GM13976 (cell line): ENCODE results near the gene CBARP.
"Not testable (repeated sequence)": the region's sequence is repeated elsewhere in the genome, so short reads cannot be mapped to it uniquely, and the experiment has no call there.

ENCODE experiments used
- DNase-seq: peaks from one replicate; pipeline ENCODE4 v3.0.0; 2012; ENCODE audit warnings: low spot score
- in situ Hi-C: fragments of 300-500 bp; cut with MboI; formaldehyde crosslinking; loops from one replicate; pipeline ENCODE4 v1.12.0; 2022; ENCODE audit warnings: low sequenced_read_pairs, mixed read lengths, inconsistent platforms; ENCODE audit not compliant: unreplicated experiment
- TF ChIP-seq, protein P1 (sequence below): IDR thresholded peaks from 2 replicates; pipeline ENCODE4 v1.5.1; 2012; ENCODE audit warnings: borderline replicate concordance, mild to moderate bottlenecking; ENCODE audit not compliant: insufficient read depth; ENCODE audit errors: extremely low read depth, missing control alignments, control extremely low read depth

CBARP gene

DNA sequence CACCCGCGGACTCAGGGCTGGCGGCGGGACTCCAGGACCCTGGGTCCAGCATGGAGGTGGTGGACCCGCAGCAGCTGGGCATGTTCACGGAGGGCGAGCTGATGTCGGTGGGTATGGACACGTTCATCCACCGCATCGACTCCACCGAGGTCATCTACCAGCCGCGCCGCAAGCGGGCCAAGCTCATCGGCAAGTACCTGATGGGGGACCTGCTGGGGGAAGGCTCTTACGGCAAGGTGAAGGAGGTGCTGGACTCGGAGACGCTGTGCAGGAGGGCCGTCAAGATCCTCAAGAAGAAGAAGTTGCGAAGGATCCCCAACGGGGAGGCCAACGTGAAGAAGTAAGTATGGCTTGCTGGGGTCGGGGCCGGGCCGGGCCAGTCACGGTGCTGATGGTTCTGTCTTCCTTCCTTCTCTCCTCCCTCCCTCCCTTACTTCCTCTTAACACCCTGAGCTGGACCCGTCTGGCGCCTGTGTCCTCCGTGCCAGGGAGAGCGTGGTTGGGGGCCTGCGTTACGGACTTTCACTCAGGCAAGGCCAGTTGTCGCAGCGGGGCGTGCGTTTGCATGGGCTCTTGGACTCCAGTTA, 30.8 kb downstream of the CBARP start:
- TF ChIP-seq, protein P1, sequence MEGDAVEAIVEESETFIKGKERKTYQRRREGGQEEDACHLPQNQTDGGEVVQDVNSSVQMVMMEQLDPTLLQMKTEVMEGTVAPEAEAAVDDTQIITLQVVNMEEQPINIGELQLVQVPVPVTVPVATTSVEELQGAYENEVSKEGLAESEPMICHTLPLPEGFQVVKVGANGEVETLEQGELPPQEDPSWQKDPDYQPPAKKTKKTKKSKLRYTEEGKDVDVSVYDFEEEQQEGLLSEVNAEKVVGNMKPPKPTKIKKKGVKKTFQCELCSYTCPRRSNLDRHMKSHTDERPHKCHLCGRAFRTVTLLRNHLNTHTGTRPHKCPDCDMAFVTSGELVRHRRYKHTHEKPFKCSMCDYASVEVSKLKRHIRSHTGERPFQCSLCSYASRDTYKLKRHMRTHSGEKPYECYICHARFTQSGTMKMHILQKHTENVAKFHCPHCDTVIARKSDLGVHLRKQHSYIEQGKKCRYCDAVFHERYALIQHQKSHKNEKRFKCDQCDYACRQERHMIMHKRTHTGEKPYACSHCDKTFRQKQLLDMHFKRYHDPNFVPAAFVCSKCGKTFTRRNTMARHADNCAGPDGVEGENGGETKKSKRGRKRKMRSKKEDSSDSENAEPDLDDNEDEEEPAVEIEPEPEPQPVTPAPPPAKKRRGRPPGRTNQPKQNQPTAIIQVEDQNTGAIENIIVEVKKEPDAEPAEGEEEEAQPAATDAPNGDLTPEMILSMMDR: no peak
- no peak for DNase-seq
- in situ Hi-C loops: no loop called here

GRCh38 chr19:1206150-1206863, 31.5 kb downstream of the CBARP start:
- DNase-seq: no peak
- TF ChIP-seq, protein P1: no peak
- in situ Hi-C loops: no loop called here

DNA sequence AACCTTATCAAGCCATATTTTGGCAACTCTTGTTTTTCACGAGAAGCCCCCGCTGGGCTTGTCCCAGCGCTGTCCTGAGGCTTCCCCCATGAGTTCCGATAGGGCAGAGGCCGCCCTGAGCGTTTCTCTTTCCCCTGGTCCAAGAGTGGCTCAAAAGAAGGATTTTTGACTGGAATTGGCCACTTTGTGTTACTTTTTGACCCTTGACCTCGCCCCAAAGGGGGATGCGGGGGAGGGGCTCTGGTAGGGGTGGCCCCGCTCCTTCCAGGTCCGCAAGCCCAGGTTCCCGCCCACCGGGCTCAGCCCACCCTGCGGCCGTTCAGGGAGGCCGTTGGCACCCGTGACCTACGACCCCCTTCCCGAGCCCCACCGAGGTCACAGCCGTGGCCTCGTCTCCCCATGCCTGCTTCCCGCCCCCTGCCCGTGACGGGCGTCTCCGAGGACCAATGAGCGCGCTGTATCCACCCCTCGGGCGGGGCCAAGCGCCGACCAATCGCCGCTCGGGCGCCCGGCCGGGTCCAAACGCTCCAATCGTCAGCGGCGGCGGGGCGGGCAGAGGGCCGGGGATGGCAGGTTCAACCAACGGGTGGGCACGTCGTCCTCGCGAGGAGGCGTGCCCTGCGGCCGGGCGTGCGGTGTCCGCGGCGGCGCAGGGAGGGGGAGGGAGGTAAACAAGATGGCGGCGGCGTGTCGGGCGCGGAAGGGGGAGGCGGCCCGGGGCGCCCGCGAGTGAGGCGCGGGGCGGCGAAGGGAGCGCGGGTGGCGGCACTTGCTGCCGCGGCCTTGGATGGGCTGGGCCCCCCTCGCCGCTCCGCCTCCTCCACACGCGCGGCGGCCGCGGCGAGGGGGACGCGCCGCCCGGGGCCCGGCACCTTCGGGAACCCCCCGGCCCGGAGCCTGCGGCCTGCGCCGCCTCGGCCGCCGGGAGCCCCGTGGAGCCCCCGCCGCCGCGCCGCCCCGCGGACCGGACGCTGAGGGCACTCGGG, 32.4 kb downstream of the CBARP start, which contains the start of gene STK11:
Gene STK11 (plus strand): TSS at position 665 of the 986 bp plus-strand sequence. CDS start 1,136 bp downstream, outside the sequence.
- in situ Hi-C loops: no loop called here
- TF ChIP-seq, protein P1: no peak
- peak; percentile 100 for DNase-seq

DNA sequence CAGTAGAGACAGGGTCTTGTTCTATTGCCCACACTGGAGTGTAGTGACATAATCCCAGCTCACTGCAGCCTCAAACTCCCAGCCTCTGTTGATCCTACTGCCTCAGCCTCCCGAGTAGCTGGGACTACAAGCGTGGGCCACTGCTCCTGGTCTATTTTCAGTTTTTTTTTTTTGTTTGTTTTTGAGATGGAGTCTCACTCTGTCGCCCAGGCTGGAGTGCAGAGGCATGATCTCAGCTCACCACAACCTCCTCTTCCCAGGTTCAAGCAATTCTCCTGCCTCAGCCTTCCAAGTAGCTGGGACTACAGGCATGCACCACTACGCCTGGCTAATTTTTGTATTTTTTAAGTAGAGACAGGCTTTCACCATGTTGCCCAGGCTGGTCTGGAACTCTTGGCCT, 37.2 kb downstream of the CBARP start:
- in situ Hi-C loops, DNase-seq: not testable (repeated sequence)

DNA sequence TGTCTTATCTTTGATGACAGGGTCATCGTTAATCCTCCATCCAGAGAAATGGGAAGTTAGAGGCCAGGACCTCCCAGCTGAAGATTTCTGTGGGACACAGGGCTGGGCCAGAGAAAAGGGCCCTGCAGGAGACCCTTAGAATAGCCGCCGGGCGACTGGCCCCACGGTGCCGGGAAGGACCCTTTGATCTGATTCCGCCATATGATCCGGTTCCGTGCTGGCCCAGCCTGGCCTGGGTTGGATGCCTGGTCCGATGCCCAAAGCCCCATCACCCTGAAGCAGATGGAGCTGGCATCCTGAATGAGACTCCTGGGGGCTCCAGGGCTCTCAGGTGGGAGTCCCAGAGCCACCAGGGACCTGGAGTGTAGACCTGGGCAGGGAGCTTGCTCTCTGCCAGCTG, 38.3 kb downstream of the CBARP start:
- no peak for DNase-seq
- in situ Hi-C loops: no loop called here
- TF ChIP-seq, protein P1: no peak

DNA sequence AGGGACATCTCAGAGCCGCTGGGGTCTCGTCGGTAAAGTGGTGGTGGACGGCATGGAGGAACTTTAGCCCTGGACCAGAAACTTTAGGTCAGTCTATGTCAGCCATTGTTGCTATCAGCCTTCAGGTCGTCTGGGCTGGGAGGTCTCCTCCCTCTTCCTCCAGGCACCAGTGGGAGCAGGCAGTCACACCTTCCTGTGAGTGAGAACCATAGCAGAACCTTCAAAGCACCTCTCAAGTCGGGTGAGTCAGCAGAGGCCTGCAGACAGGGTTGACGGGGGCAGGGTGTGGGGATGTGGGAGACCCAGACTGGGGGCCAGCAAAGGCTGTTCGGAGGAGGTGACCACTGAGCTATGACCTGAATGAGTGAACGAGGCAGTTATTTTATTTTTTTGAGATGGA, 48.4 kb downstream of the CBARP start:
- no peak for DNase-seq
- TF ChIP-seq, protein P1: no peak
- in situ Hi-C loops: no loop called here
